ENCODE results near the gene XIRP2.
"Not testable (repeated sequence)": the region's sequence is repeated elsewhere in the genome, so short reads cannot be mapped to it uniquely, and the experiment has no call there.

XIRP2 gene

DNA sequence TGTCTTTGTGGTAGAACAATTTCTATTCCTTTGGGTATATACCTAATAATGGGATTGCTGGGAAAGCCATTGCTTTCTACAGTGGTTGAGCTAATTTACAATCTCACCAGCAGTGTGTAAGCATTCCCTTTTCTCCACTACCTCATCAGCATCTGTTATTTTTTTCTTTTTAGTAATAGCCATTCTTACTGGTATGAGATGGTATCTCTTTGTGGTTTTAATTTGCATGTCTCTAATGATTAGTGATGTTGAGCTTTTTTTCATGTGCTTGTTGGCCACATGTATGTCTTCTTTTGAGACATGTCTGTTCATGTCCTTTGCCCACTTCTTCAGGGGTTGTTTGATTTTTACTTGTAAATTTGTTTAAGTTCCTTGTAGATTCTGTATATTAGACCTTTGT, 221.4 kb downstream of the XIRP2 start:
- not testable (repeated sequence) for H3K27me3 ChIP-seq (ENCODE audit: low read depth, low read length); H3K4me1 ChIP-seq (ENCODE audit: control insufficient read depth in 1 of 2, insufficient read depth in 2 of 2, low read length in 2 of 2); H3K36me3 ChIP-seq (ENCODE audit: control insufficient read depth in 1 of 2, insufficient read depth in 2 of 2, low read length in 2 of 2); H3K27ac ChIP-seq (ENCODE audit: low read length); H3K4me3 ChIP-seq (ENCODE audit: low read depth in 1 of 2, low read length in 2 of 2); H3K9me3 ChIP-seq (ENCODE audit: control insufficient read depth in 1 of 2, low read length in 2 of 2)

DNA sequence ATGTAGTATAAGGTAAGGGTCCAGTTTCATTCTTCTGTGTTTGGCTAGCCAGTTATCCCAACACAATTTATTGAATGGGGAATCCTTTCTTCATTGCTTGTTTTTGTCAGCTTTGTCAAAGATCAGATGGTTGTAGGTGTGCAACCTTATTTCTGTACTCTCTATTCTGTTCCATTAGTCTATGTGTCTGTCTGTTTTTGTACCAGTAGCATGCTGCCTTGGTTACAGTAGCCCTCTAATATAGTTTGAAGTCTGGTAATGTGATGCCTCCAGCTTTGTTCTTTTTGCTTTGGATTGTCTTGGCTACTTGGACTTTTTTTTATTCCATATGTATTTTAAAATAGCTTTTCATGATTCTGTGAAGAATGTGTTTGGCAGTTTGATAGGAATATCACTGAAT, 222.1 kb downstream of the XIRP2 start:
- no peaks in the 10 kb centered on the region for H3K4me1 ChIP-seq (ENCODE audit: control insufficient read depth in 1 of 2, insufficient read depth in 2 of 2, low read length in 2 of 2)
- H3K36me3 ChIP-seq (ENCODE audit: control insufficient read depth in 1 of 2, insufficient read depth in 2 of 2, low read length in 2 of 2), result no peaks in the 10 kb centered on the region
- H3K27ac ChIP-seq (ENCODE audit: low read length), result no peak overlapping the region
- H3K9me3 ChIP-seq (ENCODE audit: control insufficient read depth in 1 of 2, low read length in 2 of 2), result no peaks in the 10 kb centered on the region
- no peaks in the 10 kb centered on the region for H3K27me3 ChIP-seq (ENCODE audit: low read depth, low read length)
- no peak overlapping the region for H3K4me3 ChIP-seq (ENCODE audit: low read depth in 1 of 2, low read length in 2 of 2)

DNA sequence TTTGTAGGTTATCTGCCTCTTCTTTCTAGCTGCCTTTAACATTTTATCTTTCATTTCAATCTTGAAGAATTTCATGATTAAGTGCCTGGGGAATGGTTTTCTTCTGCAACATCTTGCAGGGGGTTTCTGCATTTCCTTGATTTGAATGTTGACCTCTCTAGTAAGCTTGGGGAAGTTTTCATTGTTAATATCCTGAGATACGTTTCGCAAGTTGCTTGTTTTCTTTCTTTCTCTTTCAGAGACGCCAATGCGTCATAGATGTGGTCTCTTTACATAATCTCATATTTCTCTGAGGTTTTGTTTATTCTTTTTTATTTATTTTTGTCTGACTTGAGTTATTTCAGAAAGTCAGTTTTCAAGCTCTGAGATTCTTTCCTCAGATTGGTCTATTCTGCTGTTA, 225.7 kb downstream of the XIRP2 start:
- H3K27ac ChIP-seq (ENCODE audit: low read length), result no peak overlapping the region
- no peaks in the 10 kb centered on the region for H3K4me1 ChIP-seq (ENCODE audit: control insufficient read depth in 1 of 2, insufficient read depth in 2 of 2, low read length in 2 of 2)
- H3K9me3 ChIP-seq (ENCODE audit: control insufficient read depth in 1 of 2, low read length in 2 of 2), result no peaks in the 10 kb centered on the region
- H3K36me3 ChIP-seq (ENCODE audit: control insufficient read depth in 1 of 2, insufficient read depth in 2 of 2, low read length in 2 of 2), result no peaks in the 10 kb centered on the region
- no peak overlapping the region for H3K4me3 ChIP-seq (ENCODE audit: low read depth in 1 of 2, low read length in 2 of 2)
- no peaks in the 10 kb centered on the region for H3K27me3 ChIP-seq (ENCODE audit: low read depth, low read length)

DNA sequence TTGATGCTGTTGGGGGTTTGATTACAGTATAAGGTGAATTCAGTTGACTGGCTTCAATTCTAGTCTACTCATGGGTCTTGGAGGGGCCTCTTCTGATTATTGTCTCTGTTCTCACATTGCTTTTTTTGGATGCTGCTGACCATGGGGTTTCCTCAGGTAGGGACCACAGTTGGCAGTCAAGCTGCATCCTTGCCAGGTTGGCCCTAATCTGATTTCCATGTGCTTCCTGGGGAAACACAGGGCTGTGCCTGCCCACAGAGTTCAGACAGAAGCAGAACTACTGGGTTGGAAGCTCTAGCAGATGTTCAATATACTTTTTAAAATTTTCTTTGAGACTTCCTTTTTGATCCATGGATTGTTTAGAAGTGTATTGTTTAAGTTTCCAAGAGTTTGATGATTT, 227.3 kb downstream of the XIRP2 start:
- no peak overlapping the region for H3K4me3 ChIP-seq (ENCODE audit: low read depth in 1 of 2, low read length in 2 of 2)
- no peak overlapping the region for H3K27ac ChIP-seq (ENCODE audit: low read length)
- no peaks in the 10 kb centered on the region for H3K4me1 ChIP-seq (ENCODE audit: control insufficient read depth in 1 of 2, insufficient read depth in 2 of 2, low read length in 2 of 2)
- H3K36me3 ChIP-seq (ENCODE audit: control insufficient read depth in 1 of 2, insufficient read depth in 2 of 2, low read length in 2 of 2), result no peaks in the 10 kb centered on the region
- no peaks in the 10 kb centered on the region for H3K9me3 ChIP-seq (ENCODE audit: control insufficient read depth in 1 of 2, low read length in 2 of 2)
- H3K27me3 ChIP-seq (ENCODE audit: low read depth, low read length), result no peaks in the 10 kb centered on the region

DNA sequence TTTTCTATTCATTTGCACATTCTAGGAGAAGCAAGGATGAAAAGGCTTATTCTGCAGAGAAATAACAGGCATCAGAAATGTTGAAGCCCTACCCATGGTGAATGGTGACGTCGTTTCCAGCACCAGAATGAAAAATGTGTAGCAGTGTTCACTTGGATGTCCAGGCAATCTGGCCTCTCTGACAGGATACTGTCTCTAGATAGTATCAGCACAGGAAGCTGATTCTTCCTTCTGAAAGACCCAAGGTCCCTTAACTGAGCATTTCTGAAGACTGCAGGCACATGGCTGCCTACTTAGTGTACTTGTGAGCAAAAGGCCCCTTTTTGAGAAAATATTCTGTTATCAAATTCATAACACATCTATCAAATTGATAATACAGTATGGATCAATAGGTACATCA, 234.1 kb downstream of the XIRP2 start:
- H3K27ac ChIP-seq (ENCODE audit: low read length), result no peak overlapping the region
- H3K36me3 ChIP-seq (ENCODE audit: control insufficient read depth in 1 of 2, insufficient read depth in 2 of 2, low read length in 2 of 2), result no peaks in the 10 kb centered on the region
- no peak overlapping the region for H3K4me3 ChIP-seq (ENCODE audit: low read depth in 1 of 2, low read length in 2 of 2)
- no peaks in the 10 kb centered on the region for H3K4me1 ChIP-seq (ENCODE audit: control insufficient read depth in 1 of 2, insufficient read depth in 2 of 2, low read length in 2 of 2)
- no peaks in the 10 kb centered on the region for H3K9me3 ChIP-seq (ENCODE audit: control insufficient read depth in 1 of 2, low read length in 2 of 2)
- H3K27me3 ChIP-seq (ENCODE audit: low read depth, low read length), result no peaks in the 10 kb centered on the region

DNA sequence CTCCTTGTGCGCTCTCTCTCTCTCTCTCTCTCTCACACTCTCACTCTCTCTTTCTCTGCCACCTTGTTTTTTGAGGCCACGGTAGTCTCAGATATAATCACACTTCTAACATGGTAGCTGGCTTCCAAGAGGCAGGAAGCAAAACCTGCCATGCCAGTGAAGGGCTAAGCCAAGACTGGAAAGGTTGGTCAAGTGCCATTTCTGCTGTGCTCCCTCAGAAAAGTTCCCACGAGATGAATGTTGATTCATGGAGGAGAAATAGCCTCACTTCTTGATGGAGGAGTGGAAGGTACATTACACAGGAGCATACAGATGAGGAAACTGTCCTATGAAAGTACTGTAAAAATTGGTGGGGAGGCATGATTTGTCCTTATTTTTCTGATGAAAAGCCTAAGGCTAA, 237.9 kb downstream of the XIRP2 start:
- no peaks in the 10 kb centered on the region for H3K27me3 ChIP-seq (ENCODE audit: low read depth, low read length)
- H3K36me3 ChIP-seq (ENCODE audit: control insufficient read depth in 1 of 2, insufficient read depth in 2 of 2, low read length in 2 of 2), result no peaks in the 10 kb centered on the region
- no peaks in the 10 kb centered on the region for H3K9me3 ChIP-seq (ENCODE audit: control insufficient read depth in 1 of 2, low read length in 2 of 2)
- H3K4me1 ChIP-seq (ENCODE audit: control insufficient read depth in 1 of 2, insufficient read depth in 2 of 2, low read length in 2 of 2), result no peaks in the 10 kb centered on the region
- no peak overlapping the region for H3K4me3 ChIP-seq (ENCODE audit: low read depth in 1 of 2, low read length in 2 of 2)
- H3K27ac ChIP-seq (ENCODE audit: low read length), result no peak overlapping the region

DNA sequence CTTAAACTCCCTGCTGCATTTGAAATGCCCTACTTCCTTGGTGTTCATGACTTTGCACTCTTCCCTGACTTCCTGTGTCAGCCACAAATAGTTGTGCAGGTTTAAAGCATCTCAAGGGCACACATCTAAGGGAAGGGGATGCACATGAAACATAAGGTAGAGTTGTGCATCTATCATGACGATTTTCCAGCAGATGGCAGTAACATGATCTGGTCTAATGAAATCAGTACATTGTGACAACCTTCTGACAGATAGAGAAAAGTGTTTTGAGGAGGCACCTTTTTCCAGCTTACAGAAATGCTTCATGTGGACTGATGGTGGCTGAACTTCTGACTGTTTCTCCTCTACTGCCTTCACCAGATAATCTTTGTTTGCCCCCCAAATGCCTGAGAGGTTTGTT, 238.9 kb downstream of the XIRP2 start:
- H3K4me1 ChIP-seq (ENCODE audit: control insufficient read depth in 1 of 2, insufficient read depth in 2 of 2, low read length in 2 of 2), result no peaks in the 10 kb centered on the region
- H3K27ac ChIP-seq (ENCODE audit: low read length), result no peak overlapping the region
- H3K4me3 ChIP-seq (ENCODE audit: low read depth in 1 of 2, low read length in 2 of 2), result no peak overlapping the region
- H3K9me3 ChIP-seq (ENCODE audit: control insufficient read depth in 1 of 2, low read length in 2 of 2), result no peaks in the 10 kb centered on the region
- H3K36me3 ChIP-seq (ENCODE audit: control insufficient read depth in 1 of 2, insufficient read depth in 2 of 2, low read length in 2 of 2), result no peaks in the 10 kb centered on the region
- H3K27me3 ChIP-seq (ENCODE audit: low read depth, low read length), result no peaks in the 10 kb centered on the region

DNA sequence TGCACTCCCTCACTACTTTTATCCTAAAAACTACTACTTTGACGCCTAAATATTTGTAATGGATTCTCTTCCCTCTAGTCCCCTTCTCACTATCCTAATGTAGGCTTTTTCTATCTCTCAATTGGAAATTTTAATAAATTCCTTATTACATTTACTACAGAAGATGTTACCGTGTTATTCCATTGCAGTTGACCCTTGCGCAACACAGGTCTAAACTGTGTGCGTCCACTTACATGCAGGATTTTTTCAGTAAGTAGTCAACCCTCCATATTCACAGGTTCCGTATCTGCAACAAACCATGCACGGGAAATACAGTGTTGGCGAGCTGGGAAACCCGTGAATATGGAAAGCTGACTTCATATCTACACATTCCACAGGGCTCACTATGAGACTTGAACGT, 239.8 kb downstream of the XIRP2 start:
- Histone ChIP-seq H3K27ac (ENCODE audit: low read length) (no peak overlapping the region), H3K9me3 (ENCODE audit: control insufficient read depth in 1 of 2, low read length in 2 of 2) (no peaks in the 10 kb centered on the region), H3K4me3 (ENCODE audit: low read depth in 1 of 2, low read length in 2 of 2) (no peak overlapping the region), H3K36me3 (ENCODE audit: control insufficient read depth in 1 of 2, insufficient read depth in 2 of 2, low read length in 2 of 2) (no peaks in the 10 kb centered on the region), H3K27me3 (ENCODE audit: low read depth, low read length) (no peaks in the 10 kb centered on the region), H3K4me1 (ENCODE audit: control insufficient read depth in 1 of 2, insufficient read depth in 2 of 2, low read length in 2 of 2) (no peaks in the 10 kb centered on the region)

DNA sequence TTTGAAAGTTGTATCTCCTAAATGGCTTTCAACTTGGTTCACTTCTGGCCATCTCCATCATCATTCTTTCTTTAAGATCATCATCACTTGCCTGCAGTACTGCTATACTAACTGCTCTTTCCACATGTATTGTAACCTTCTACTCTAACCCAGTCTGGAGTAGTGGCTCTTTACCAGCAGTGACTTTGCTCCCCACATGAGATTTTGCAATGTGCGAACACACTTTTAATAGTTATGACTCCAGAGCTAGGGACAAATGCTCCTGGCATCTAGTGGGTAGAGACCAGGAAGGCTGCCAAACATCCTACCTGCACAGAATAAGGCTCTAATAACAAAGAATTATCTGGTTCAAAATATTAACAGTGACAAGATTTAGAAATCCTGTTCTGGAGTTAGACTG, 243.8 kb downstream of the XIRP2 start:
- Histone ChIP-seq H3K4me3 (ENCODE audit: low read depth in 1 of 2, low read length in 2 of 2) (no peak overlapping the region), H3K9me3 (ENCODE audit: control insufficient read depth in 1 of 2, low read length in 2 of 2) (no peaks in the 10 kb centered on the region), H3K27ac (ENCODE audit: low read length) (no peak overlapping the region), H3K4me1 (ENCODE audit: control insufficient read depth in 1 of 2, insufficient read depth in 2 of 2, low read length in 2 of 2) (no peaks in the 10 kb centered on the region), H3K27me3 (ENCODE audit: low read depth, low read length) (no peaks in the 10 kb centered on the region), H3K36me3 (ENCODE audit: control insufficient read depth in 1 of 2, insufficient read depth in 2 of 2, low read length in 2 of 2) (no peaks in the 10 kb centered on the region)

DNA sequence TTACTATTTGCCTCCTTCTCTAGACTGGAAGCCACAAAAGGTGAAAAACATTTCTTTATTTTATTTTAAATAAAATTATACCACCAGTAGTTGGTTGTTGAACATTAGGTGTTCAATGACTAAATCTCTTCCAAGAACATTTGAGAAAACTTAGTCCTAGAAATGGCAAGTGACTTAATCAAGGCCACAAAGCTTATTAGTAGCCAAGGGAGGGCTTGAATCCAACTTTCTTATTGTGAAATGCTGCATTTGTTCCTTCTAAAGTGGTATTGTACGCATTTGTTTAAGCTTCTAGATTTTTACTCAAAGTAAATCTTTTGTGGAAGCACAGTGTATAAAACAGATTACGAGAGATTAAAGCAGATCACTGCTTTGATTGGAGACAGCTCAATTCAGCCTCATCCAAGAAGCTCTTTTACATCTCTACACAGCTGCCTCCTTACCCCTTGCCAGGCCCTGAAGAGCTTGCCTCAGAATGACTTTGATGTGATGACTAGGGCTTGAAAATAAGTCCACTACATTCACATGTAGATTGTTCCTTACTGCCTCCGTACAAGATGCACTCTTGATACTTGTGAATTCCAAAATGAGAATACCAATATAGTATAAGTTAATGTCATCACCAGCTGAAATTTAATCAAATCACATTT, 244.8 kb downstream of the XIRP2 start:
- Histone ChIP-seq H3K9me3 (ENCODE audit: control insufficient read depth in 1 of 2, low read length in 2 of 2) (no peaks in the 10 kb centered on the region), H3K27me3 (ENCODE audit: low read depth, low read length) (no peaks in the 10 kb centered on the region), H3K27ac (ENCODE audit: low read length) (no peak overlapping the region), H3K36me3 (ENCODE audit: control insufficient read depth in 1 of 2, insufficient read depth in 2 of 2, low read length in 2 of 2) (no peaks in the 10 kb centered on the region), H3K4me1 (ENCODE audit: control insufficient read depth in 1 of 2, insufficient read depth in 2 of 2, low read length in 2 of 2) (no peaks in the 10 kb centered on the region), H3K4me3 (ENCODE audit: low read depth in 1 of 2, low read length in 2 of 2) (no peak overlapping the region)

DNA sequence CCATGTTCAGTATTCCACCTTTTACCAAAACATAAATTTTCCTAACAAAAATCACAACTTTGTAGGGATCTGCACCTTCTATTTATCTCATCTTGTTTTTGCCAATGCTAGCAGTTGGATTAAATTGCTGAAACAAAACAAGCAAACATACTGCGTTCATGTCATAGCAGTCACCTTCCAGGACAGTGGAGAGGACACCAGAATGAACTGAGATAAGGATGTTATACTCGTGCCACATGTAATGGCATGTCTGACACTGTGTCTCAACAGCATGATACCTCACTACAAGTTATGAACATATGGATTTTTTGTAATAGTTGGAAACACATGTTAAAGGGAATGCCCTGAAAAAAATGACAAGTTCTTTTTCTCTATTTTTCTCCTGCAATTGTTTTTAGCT, 245.3 kb downstream of the XIRP2 start:
- no peak overlapping the region for H3K4me3 ChIP-seq (ENCODE audit: low read depth in 1 of 2, low read length in 2 of 2)
- H3K4me1 ChIP-seq (ENCODE audit: control insufficient read depth in 1 of 2, insufficient read depth in 2 of 2, low read length in 2 of 2), result no peaks in the 10 kb centered on the region
- H3K9me3 ChIP-seq (ENCODE audit: control insufficient read depth in 1 of 2, low read length in 2 of 2), result no peaks in the 10 kb centered on the region
- H3K27ac ChIP-seq (ENCODE audit: low read length), result no peak overlapping the region
- no peaks in the 10 kb centered on the region for H3K36me3 ChIP-seq (ENCODE audit: control insufficient read depth in 1 of 2, insufficient read depth in 2 of 2, low read length in 2 of 2)
- H3K27me3 ChIP-seq (ENCODE audit: low read depth, low read length), result no peaks in the 10 kb centered on the region

DNA sequence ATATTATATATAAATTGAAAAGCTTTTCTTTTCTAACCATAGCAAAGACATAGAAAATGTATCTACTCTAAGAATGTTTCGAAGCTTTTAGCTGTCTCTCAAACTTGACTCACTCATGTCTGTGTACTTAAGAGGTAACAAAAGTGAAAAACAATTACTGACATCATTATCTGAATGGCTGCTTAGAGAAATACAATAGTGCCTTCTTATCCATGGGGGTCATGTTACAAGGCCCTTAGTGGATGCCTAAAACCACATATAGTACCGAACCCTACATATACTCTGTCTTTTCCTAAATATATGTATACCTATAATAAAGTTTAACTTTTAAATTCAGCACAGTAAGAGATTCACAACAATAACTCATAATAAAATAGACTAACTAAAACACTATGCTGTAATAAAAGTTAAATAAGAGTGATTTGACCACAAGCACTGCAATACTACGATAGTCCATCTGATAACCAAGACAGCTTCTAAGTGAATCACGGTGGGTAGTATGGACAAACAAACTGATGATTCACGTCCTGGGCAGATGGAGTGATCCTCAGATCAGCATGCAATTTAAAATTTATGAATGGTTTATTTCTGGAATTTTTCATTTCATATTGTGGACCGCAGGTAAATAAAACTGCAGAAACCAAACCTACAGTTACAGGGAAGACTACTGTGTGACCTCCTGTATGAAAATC, 246.2 kb downstream of the XIRP2 start:
- no peaks in the 10 kb centered on the region for H3K9me3 ChIP-seq (ENCODE audit: control insufficient read depth in 1 of 2, low read length in 2 of 2)
- no peak overlapping the region for H3K4me3 ChIP-seq (ENCODE audit: low read depth in 1 of 2, low read length in 2 of 2)
- no peaks in the 10 kb centered on the region for H3K27me3 ChIP-seq (ENCODE audit: low read depth, low read length)
- H3K27ac ChIP-seq (ENCODE audit: low read length), result no peak overlapping the region
- no peaks in the 10 kb centered on the region for H3K4me1 ChIP-seq (ENCODE audit: control insufficient read depth in 1 of 2, insufficient read depth in 2 of 2, low read length in 2 of 2)
- H3K36me3 ChIP-seq (ENCODE audit: control insufficient read depth in 1 of 2, insufficient read depth in 2 of 2, low read length in 2 of 2), result no peaks in the 10 kb centered on the region
